GM12801 (cell line): ENCODE data around the gene MARCHF10.

Source experiments
- CTCF ChIP-seq: IDR thresholded peaks from one replicate; pipeline ENCODE4 v1.5.1; 2011; ENCODE audit warnings: control low read depth; ENCODE audit not compliant: insufficient read length; ENCODE audit errors: extremely low read depth

The MARCHF10 gene

GRCh38 chr17:62717889-62718288 lies 90.2 kb downstream of the MARCHF10 start:
- no peak for TF ChIP-seq CTCF

GRCh38 chr17:62717589-62717855 lies 90.6 kb downstream of the MARCHF10 start:
- no peak for TF ChIP-seq CTCF

- TF ChIP-seq CTCF, result no peak
These were observed 91.1 kb downstream of the MARCHF10 start for GRCh38 chr17:62716834-62717588.

- no peak for TF ChIP-seq CTCF
These were observed 92.2 kb downstream of the MARCHF10 start for GRCh38 chr17:62715882-62716390.

- TF ChIP-seq CTCF, result no peak
These were observed 93.9 kb downstream of the MARCHF10 start for GRCh38 chr17:62714016-62714777.

GRCh38 chr17:62713086-62713881 lies 94.8 kb downstream of the MARCHF10 start:
- TF ChIP-seq CTCF, result no peak

- TF ChIP-seq CTCF, result no peak
These were observed 95.9 kb downstream of the MARCHF10 start for GRCh38 chr17:62712171-62712581.
